ENCODE results near the gene ABCB6.
"Not testable (repeated sequence)": the region's sequence is repeated elsewhere in the genome, so short reads cannot be mapped to it uniquely, and the experiment has no call there.

The ABCB6 gene

GRCh38 chr2:219200502-219201326, 18.0 kb downstream of the ABCB6 start:
- not testable (repeated sequence) for H3K27ac ChIP-seq (ENCODE audit: low read length); DNase-seq; H3K9ac ChIP-seq (ENCODE audit: low read depth, low read length); H3K9me3 ChIP-seq (ENCODE audit: insufficient read depth, low read length, severe bottlenecking); H3K27me3 ChIP-seq (ENCODE audit: insufficient read depth, low read length, poor library complexity); H3K4me3 ChIP-seq (ENCODE audit: low read depth in 1 of 2, low read length in 2 of 2); ATAC-seq (ENCODE audit: insufficient read depth, low read depth); H3K4me1 ChIP-seq (ENCODE audit: insufficient read depth, low read length); H3K4me2 ChIP-seq (ENCODE audit: insufficient read depth, low read length); H3K36me3 ChIP-seq (ENCODE audit: insufficient read depth, low read length); H3K79me2 ChIP-seq (ENCODE audit: insufficient read depth, low read length); H4K20me1 ChIP-seq (ENCODE audit: insufficient read depth, low read length); H2AFZ ChIP-seq (ENCODE audit: low read depth, low read length)

GRCh38 chr2:219199470-219200211, 19.1 kb downstream of the ABCB6 start:
- Histone ChIP-seq H3K4me1 (ENCODE audit: insufficient read depth, low read length) (no peaks in the 10 kb centered on the region), H3K9me3 (ENCODE audit: insufficient read depth, low read length, severe bottlenecking) (no peaks in the 10 kb centered on the region), H3K79me2 (ENCODE audit: insufficient read depth, low read length) (no peaks in the 10 kb centered on the region), H3K4me3 (ENCODE audit: low read depth in 1 of 2, low read length in 2 of 2) (no peak overlapping the region), H3K9ac (ENCODE audit: low read depth, low read length) (no peak overlapping the region), H3K27ac (ENCODE audit: low read length) (no peak overlapping the region), H3K27me3 (ENCODE audit: insufficient read depth, low read length, poor library complexity) (no peaks in the 10 kb centered on the region), H4K20me1 (ENCODE audit: insufficient read depth, low read length) (no peaks in the 10 kb centered on the region), H3K4me2 (ENCODE audit: insufficient read depth, low read length) (no peak overlapping the region), H2AFZ (ENCODE audit: low read depth, low read length) (no peak overlapping the region), H3K36me3 (ENCODE audit: insufficient read depth, low read length) (no peaks in the 10 kb centered on the region)
- TF ChIP-seq EZH2 (IDR thresholded peaks at IDR 0.05; ENCODE audit: borderline replicate concordance, low read depth, low read length, severe bottlenecking) (no peak), CTCF (IDR thresholded peaks at IDR 0.05; ENCODE audit: borderline replicate concordance, extremely low read depth, low read length, poor library complexity, severe bottlenecking) (no peak)
- ATAC-seq (ENCODE audit: insufficient read depth, low read depth) (no peak), DNase-seq (no peak)

- TF ChIP-seq EZH2 (IDR thresholded peaks at IDR 0.05; ENCODE audit: borderline replicate concordance, low read depth, low read length, severe bottlenecking) (no peak), CTCF (IDR thresholded peaks at IDR 0.05; ENCODE audit: borderline replicate concordance, extremely low read depth, low read length, poor library complexity, severe bottlenecking) (no peak)
- no peak overlapping the region for H2AFZ ChIP-seq (ENCODE audit: low read depth, low read length)
- H3K27ac ChIP-seq (ENCODE audit: low read length): no peak overlapping the region
- no peaks in the 10 kb centered on the region for H3K36me3 ChIP-seq (ENCODE audit: insufficient read depth, low read length)
- no peak overlapping the region for H3K9ac ChIP-seq (ENCODE audit: low read depth, low read length)
- H4K20me1 ChIP-seq (ENCODE audit: insufficient read depth, low read length): no peaks in the 10 kb centered on the region
- no peaks in the 10 kb centered on the region for H3K4me1 ChIP-seq (ENCODE audit: insufficient read depth, low read length)
- ATAC-seq (ENCODE audit: insufficient read depth, low read depth) (no peak), DNase-seq (no peak)
- H3K9me3 ChIP-seq (ENCODE audit: insufficient read depth, low read length, severe bottlenecking): no peaks in the 10 kb centered on the region
- H3K79me2 ChIP-seq (ENCODE audit: insufficient read depth, low read length): no peaks in the 10 kb centered on the region
- no peak overlapping the region for H3K4me3 ChIP-seq (ENCODE audit: low read depth in 1 of 2, low read length in 2 of 2)
- no peak overlapping the region for H3K4me2 ChIP-seq (ENCODE audit: insufficient read depth, low read length)
- no peaks in the 10 kb centered on the region for H3K27me3 ChIP-seq (ENCODE audit: insufficient read depth, low read length, poor library complexity)
These were observed 19.8 kb downstream of the ABCB6 start for GRCh38 chr2:219198974-219199373.

- Histone ChIP-seq H3K9me3 (ENCODE audit: insufficient read depth, low read length, severe bottlenecking) (no peaks in the 10 kb centered on the region), H4K20me1 (ENCODE audit: insufficient read depth, low read length) (no peaks in the 10 kb centered on the region), H3K79me2 (ENCODE audit: insufficient read depth, low read length) (no peaks in the 10 kb centered on the region), H3K27ac (ENCODE audit: low read length) (no peak overlapping the region), H3K4me2 (ENCODE audit: insufficient read depth, low read length) (no peak overlapping the region), H3K27me3 (ENCODE audit: insufficient read depth, low read length, poor library complexity) (no peaks in the 10 kb centered on the region), H3K4me1 (ENCODE audit: insufficient read depth, low read length) (no peaks in the 10 kb centered on the region), H2AFZ (ENCODE audit: low read depth, low read length) (no peak overlapping the region), H3K9ac (ENCODE audit: low read depth, low read length) (no peak overlapping the region), H3K4me3 (ENCODE audit: low read depth in 1 of 2, low read length in 2 of 2) (no peak overlapping the region), H3K36me3 (ENCODE audit: insufficient read depth, low read length) (no peaks in the 10 kb centered on the region)
- no peak for ATAC-seq (ENCODE audit: insufficient read depth, low read depth)
- TF ChIP-seq CTCF (IDR thresholded peaks at IDR 0.05; ENCODE audit: borderline replicate concordance, extremely low read depth, low read length, poor library complexity, severe bottlenecking) (no peak), EZH2 (IDR thresholded peaks at IDR 0.05; ENCODE audit: borderline replicate concordance, low read depth, low read length, severe bottlenecking) (no peak)
- no peak for DNase-seq
These were observed 21.4 kb downstream of the ABCB6 start for GRCh38 chr2:219197388-219197787.

All from DND-41 (cell line).